H1 (cell line): ENCODE results near the gene EXOSC5. TPM values are rescaled to one million over a fixed set of nuclear protein-coding genes. Genes with fewer than 3 reads are reported as not detected.

Experiments
- CTCF ChIA-PET: fragments of 300-600 bp; sonication (Branson Sonifier 250); formaldehyde crosslinking; loops from one replicate; lab custom pipeline; 2021; ENCODE audit not compliant: partially characterized antibody; lab: Charles Lee
- POLR2A ChIA-PET: fragments of 300-600 bp; sonication (Branson Sonifier 250); formaldehyde crosslinking; loops from one replicate; lab custom pipeline; 2021; ENCODE audit warnings: inconsistent platforms; ENCODE audit not compliant: partially characterized antibody; lab: Charles Lee
- DNase-seq, 2 experiments: peaks; one replicate each; pipeline versions ENCODE4 v3.0.0 to v3.0.0-alpha.2; 2010 to 2022; ENCODE audit warnings: low spot score in 2 of 2, low read depth in 1 of 2, mixed read lengths in 1 of 2
- FAIRE-seq: peaks from 2 replicates; lab custom pipeline; 2011; peaks lifted over from hg19 to GRCh38; lab: Jason Lieb, UNC
- H2AFZ ChIP-seq: 2 replicates; pipeline ENCODE4 v1.8.1; 2012; ENCODE audit warnings: low read length, inconsistent platforms
- H2AK5ac ChIP-seq: 2 replicates; pipeline ENCODE4 v1.6.1; 2013; ENCODE audit warnings: low read depth, low read length
- H2BK120ac ChIP-seq: replicated peaks from 2 replicates; pipeline ENCODE3; 2013; ENCODE audit warnings: low read depth, low read length, inconsistent platforms
- H2BK12ac ChIP-seq: 2 replicates; pipeline ENCODE4 v1.6.1; 2013; ENCODE audit warnings: low read depth, low read length
- H2BK15ac ChIP-seq: 2 replicates; pipeline ENCODE4 v1.6.1; 2013; ENCODE audit warnings: low read length
- H2BK20ac ChIP-seq: 2 replicates; pipeline ENCODE4 v1.6.1; 2013; ENCODE audit warnings: low read length
- H2BK5ac ChIP-seq: 2 replicates; pipeline ENCODE4 v1.6.1; 2013; ENCODE audit warnings: low read depth, low read length
- H3K14ac ChIP-seq: 2 replicates; pipeline ENCODE4 v1.6.1; 2013; ENCODE audit warnings: inconsistent platforms; ENCODE audit not compliant: insufficient read length
- H3K18ac ChIP-seq: 2 replicates; pipeline ENCODE4 v1.6.1; 2013; ENCODE audit warnings: low read length; ENCODE audit errors: extremely low read depth
- H3K23ac ChIP-seq: 2 replicates; pipeline ENCODE4 v1.6.1; 2013; ENCODE audit warnings: inconsistent platforms; ENCODE audit not compliant: insufficient read length
- H3K23me2 ChIP-seq: 2 replicates; pipeline ENCODE4 v1.6.1; 2013; ENCODE audit warnings: low read depth, low read length
- H3K27ac ChIP-seq: 2 replicates; pipeline ENCODE4 v1.6.1; 2011; ENCODE audit warnings: low read depth, low read length, inconsistent platforms
- H3K27me3 ChIP-seq, 4 experiments: replicated peaks in 1 of 4; 1 replicate in 1 of 4; 2 replicates in 3 of 4; pipeline versions ENCODE4 v1.6.1 to v1.8.1; 2011 to 2013; ENCODE audit warnings: low read length in 3 of 4, mild to moderate bottlenecking in 3 of 4, inconsistent platforms in 2 of 4, mixed read lengths in 2 of 4, moderate library complexity in 1 of 4; ENCODE audit not compliant: control insufficient read depth in 3 of 4, insufficient read depth in 3 of 4; ENCODE audit errors: extremely low read depth in 1 of 4
- H3K36me3 ChIP-seq, 4 experiments: 2 replicates each; pipeline versions ENCODE4 v1.6.1 to v1.8.1; 2011 to 2013; ENCODE audit warnings: mild to moderate bottlenecking in 4 of 4, low read length in 3 of 4, moderate library complexity in 2 of 4, control low read depth in 1 of 4, inconsistent platforms in 1 of 4; ENCODE audit not compliant: insufficient read depth in 4 of 4, control insufficient read depth in 2 of 4
- H3K4ac ChIP-seq: replicated peaks from 2 replicates; pipeline ENCODE3; 2013; ENCODE audit warnings: low read length, low read depth, mixed read lengths, inconsistent platforms; ENCODE audit not compliant: insufficient read length
- H3K4me1 ChIP-seq, 4 experiments: replicated peaks in 1 of 4; 1 replicate in 1 of 4; 2 replicates in 3 of 4; pipeline versions ENCODE4 v1.6.1 to v1.8.1; 2011 to 2013; ENCODE audit warnings: low read length in 3 of 4, inconsistent platforms in 2 of 4, mixed read lengths in 1 of 4; ENCODE audit not compliant: insufficient read depth in 4 of 4, control insufficient read depth in 3 of 4
- H3K4me2 ChIP-seq, 2 experiments: 2 replicates each; pipeline versions ENCODE4 v1.6.1 to v1.8.1; 2011 to 2013; ENCODE audit warnings: low read depth in 2 of 2, low read length in 2 of 2, control low read depth in 1 of 2, inconsistent platforms in 1 of 2, mild to moderate bottlenecking in 1 of 2; ENCODE audit not compliant: insufficient read depth in 1 of 2
- H3K4me3 ChIP-seq, 4 experiments: fragments of 200-600, 300-600 bp in 1 of 4; sonication (generic), shearing (Covaris generic), sonication (Bioruptor Twin) in 1 of 4; 2 replicates each; pipeline versions ENCODE4 v1.5.1 to v1.8.1; 2011 to 2016; ENCODE audit warnings: low read length in 4 of 4, low read depth in 3 of 4, control low read depth in 2 of 4, inconsistent platforms in 2 of 4, mild to moderate bottlenecking in 2 of 4, mixed read lengths in 1 of 4, moderate library complexity in 1 of 4; ENCODE audit not compliant: insufficient read depth in 2 of 4; ENCODE audit errors: extremely low read depth in 1 of 4
- H3K56ac ChIP-seq: replicated peaks from 2 replicates; pipeline ENCODE3; 2013; ENCODE audit warnings: low read depth, mild to moderate bottlenecking, mixed read lengths, low read length, inconsistent platforms; ENCODE audit not compliant: insufficient read length
- H3K79me1 ChIP-seq: 2 replicates; pipeline ENCODE4 v1.6.1; 2013; ENCODE audit warnings: low read depth, low read length, control low read depth
- H3K79me2 ChIP-seq, 2 experiments: 2 replicates each; pipeline versions ENCODE4 v1.6.1 to v1.8.1; 2012 to 2013; ENCODE audit warnings: low read length in 2 of 2, mild to moderate bottlenecking in 2 of 2, inconsistent platforms in 1 of 2; ENCODE audit not compliant: insufficient read depth in 2 of 2, control insufficient read depth in 1 of 2
- H3K9ac ChIP-seq, 4 experiments: replicated peaks in 1 of 4; 1 replicate in 1 of 4; 2 replicates in 3 of 4; pipeline versions ENCODE4 v1.6.1 to v1.8.1; 2011 to 2013; ENCODE audit warnings: low read depth in 3 of 4, low read length in 3 of 4, control low read depth in 2 of 4, mild to moderate bottlenecking in 2 of 4, moderate library complexity in 2 of 4, inconsistent platforms in 1 of 4; ENCODE audit errors: extremely low read depth in 1 of 4
- H3K9me3 ChIP-seq, 2 experiments: 2 replicates each; pipeline versions ENCODE4 v1.6.1 to v1.8.1; 2012 to 2013; ENCODE audit warnings: mild to moderate bottlenecking in 2 of 2, moderate library complexity in 2 of 2, control low read depth in 1 of 2, inconsistent platforms in 1 of 2, low read depth in 1 of 2, low read length in 1 of 2, mixed read lengths in 1 of 2; ENCODE audit not compliant: insufficient read depth in 2 of 2
- H4K20me1 ChIP-seq, 2 experiments: replicated peaks in 1 of 2; 2 replicates each; pipeline versions ENCODE3 to v1.8.1; 2011 to 2013; ENCODE audit warnings: inconsistent platforms in 2 of 2, low read length in 2 of 2, mild to moderate bottlenecking in 1 of 2; ENCODE audit not compliant: insufficient read depth in 2 of 2, control insufficient read depth in 1 of 2
- H4K5ac ChIP-seq: 2 replicates; pipeline ENCODE4 v1.6.1; 2013; ENCODE audit warnings: low read length, low read depth, mixed read lengths, inconsistent platforms; ENCODE audit not compliant: insufficient read length
- H4K8ac ChIP-seq: 2 replicates; pipeline ENCODE4 v1.8.0; 2013; ENCODE audit warnings: mild to moderate bottlenecking, moderate library complexity, low read length, inconsistent platforms; ENCODE audit not compliant: insufficient read depth; ENCODE audit errors: extremely low read depth
- H4K91ac ChIP-seq: replicated peaks from 2 replicates; pipeline ENCODE3; 2013; ENCODE audit warnings: low read length, mixed read lengths, inconsistent platforms; ENCODE audit not compliant: insufficient read length
- ASH2L ChIP-seq: fragments of 200-600, 300-600 bp; sonication (generic); IDR thresholded peaks from one replicate; pipeline ENCODE4 v1.7.1; 2017; ENCODE audit warnings: low read length
- ATF3 ChIP-seq: IDR thresholded peaks from 2 replicates; pipeline ENCODE4 v1.6.1; 2011; ENCODE audit warnings: low read depth, mild to moderate bottlenecking, low read length; ENCODE audit not compliant: insufficient read depth
- BRCA1 ChIP-seq: IDR thresholded peaks from 2 replicates; pipeline ENCODE4 v1.6.1; 2012; ENCODE audit warnings: low read depth, low read length, improper control_type of control experiment
- CEBPB ChIP-seq: IDR thresholded peaks from 2 replicates; pipeline ENCODE4 v1.6.1; 2012; ENCODE audit warnings: low read depth, low read length
- GTF2F1 ChIP-seq: IDR thresholded peaks from 2 replicates; pipeline ENCODE4 v1.6.1; 2012; ENCODE audit warnings: low read depth, low read length, improper control_type of control experiment, borderline replicate concordance
- JUND ChIP-seq: IDR thresholded peaks from 2 replicates; pipeline ENCODE4 v1.6.1; 2011; ENCODE audit warnings: mild to moderate bottlenecking, improper control_type of control experiment, low read length
- NANOG ChIP-seq: IDR thresholded peaks from 2 replicates; pipeline ENCODE4 v1.6.1; 2011; ENCODE audit warnings: low read length, low read depth, mild to moderate bottlenecking, inconsistent platforms; ENCODE audit not compliant: insufficient read depth, poor library complexity, severe bottlenecking
- POLR2AphosphoS5 ChIP-seq: IDR thresholded peaks from 2 replicates; pipeline ENCODE4 v1.6.1; 2011; ENCODE audit warnings: low read depth, low read length
- RXRA ChIP-seq: IDR thresholded peaks from 2 replicates; pipeline ENCODE4 v1.6.1; 2011; ENCODE audit warnings: low read depth, mild to moderate bottlenecking, low read length, moderate library complexity; ENCODE audit not compliant: insufficient read depth
- SP2 ChIP-seq: IDR thresholded peaks from 2 replicates; pipeline ENCODE4 v1.6.1; 2012; ENCODE audit warnings: mild to moderate bottlenecking, low read length, inconsistent platforms
- SUZ12 ChIP-seq: fragments of 200-600 bp; sonication (generic); IDR thresholded peaks from 2 replicates; pipeline ENCODE4 v1.6.1; 2012; ENCODE audit warnings: mild to moderate bottlenecking, inconsistent platforms, low read length, moderate library complexity, mixed read lengths
- YY1 ChIP-seq: IDR thresholded peaks from 2 replicates; pipeline ENCODE4 v1.6.1; 2011; ENCODE audit warnings: low read depth, mild to moderate bottlenecking, low read length
- ZNF274 ChIP-seq: IDR thresholded peaks from 2 replicates; pipeline ENCODE4 v1.7.0; 2012; ENCODE audit warnings: low read length, borderline replicate concordance; ENCODE audit errors: extremely low read depth
- WGBS, 2 experiments: shearing (Covaris generic) in 1 of 2; methylation state at CpG; one replicate each; pipeline versions ENCODE4 v1.1.6 to v1.1.7; 2013 to 2015; ENCODE audit warnings: low lambda C conversion rate in 2 of 2, mixed read lengths in 2 of 2, inconsistent platforms in 1 of 2, low coverage in 1 of 2, missing lambda C conversion rate in 1 of 2; ENCODE audit not compliant: insufficient replicate concordance in 2 of 2, insufficient coverage in 1 of 2, insufficient read length in 1 of 2; ENCODE audit errors: extremely low coverage in 1 of 2, missing lambda C conversion rate in 1 of 2; 5-methylcytosine and 5-hydroxymethylcytosine counted together
- polyA plus RNA-seq, 7 experiments: library from polyadenylated mRNA; depleted of rRNA in 3 of 7; stranded (reverse) in 5 of 7; unstranded in 2 of 7; fragments of >200 nt in 5 of 7; fragments of 200-250 nt in 2 of 7; gene quantifications; 1 replicate in 5 of 7; 2 replicates in 1 of 7; 4 replicates in 1 of 7; pipeline versions ENCODE4 v1.2.1 to v1.2.3, GENCODE V29; 2011 to 2013; ENCODE audit warnings: missing spikeins in 2 of 7, mixed read lengths in 2 of 7
- total RNA-seq: library from RNA; stranded (reverse); fragmentation: NEBNext Ultra II Directional; extraction: Animal tissue kit (Norgen Biotek cat#: 25700); gene quantifications from 2 replicates; pipeline ENCODE4 v1.2.1, GENCODE V29; 2021

The EXOSC5 gene
- total and polyA plus RNA-seq, 2 of the 8 experiments (the other 6 are each of a cell fraction or from before 2014, with no cell fraction given) = 56.2 to 92.8 TPM

GRCh38 chr19:41399091-41399490 lies 1.9 kb upstream of the EXOSC5 start:
- Histone ChIP-seq H3K79me2 (peaks cover 0 to 33% of the 10 kb centered on the region in 2 experiments; a peak in 2 of 4 replicates), H3K4me2 (peak overlapping the region; percentile 77 to 90; a peak in 2 of 4 replicates), H4K91ac (no peak overlapping the region), H2BK20ac (no peak overlapping the region), H3K9ac (0 out of 7 replicates have a peak overlapping the region, but pooled peaks of 1 of the 4 experiments have one; percentile 40), H3K18ac (no peak overlapping the region), H3K9me3 (no peaks in the 10 kb centered on the region), H4K8ac (no peak overlapping the region), H2AFZ (no peak overlapping the region), H2BK5ac (no peak overlapping the region), H3K27ac (no peak overlapping the region), H3K56ac (no peak overlapping the region), H3K4me3 (peak overlapping the region in 2 of 4 experiments; percentile 98 to 99; a peak in 2 of 8 replicates), H3K79me1 (peaks cover 10% of the 10 kb centered on the region; the same call in 1 of the 2 replicates), H3K27me3 (no peaks in the 10 kb centered on the region), H3K23me2 (peaks cover 4% of the 10 kb centered on the region), H2BK15ac (no peak overlapping the region), H4K20me1 (peaks cover 0 to 1% of the 10 kb centered on the region in 2 experiments), H3K14ac (no peak overlapping the region), H4K5ac (no peak overlapping the region), H3K23ac (no peak overlapping the region), H2BK12ac (no peak overlapping the region), H3K36me3 (no peaks in the 10 kb centered on the region), H2BK120ac (no peak overlapping the region), H3K4me1 (peaks cover 0 to 5% (median 0%) of the 10 kb centered on the region in 4 experiments; a peak in 5 of 7 replicates), H3K4ac (no peak overlapping the region), H2AK5ac (no peak overlapping the region)
- WGBS, 2 experiments = 89% methylated on average over 3 of the region's 3 CpGs; no CpG with 5 or more reads in 1 of the 2 experiments
- DNase-seq = no peak
- ChIA-PET POLR2A (interaction anchor here (1.5 to 2.0 kb wide), 3 partner anchors 9 to 40 kb away, joined by 7 to 10 read pairs (median 9); partner anchors contain the start of genes B3GNT8 and DMAC2), CTCF (interaction anchor here (0.8 to 1.2 kb wide), 2 partner anchors 9 to 46 kb away, joined by 3 read pairs; no protein-coding TSS in a partner anchor)
- FAIRE-seq = no peak
- no peak for TF ChIP-seq ATF3
- TF ChIP-seq NANOG = no peak
- TF ChIP-seq BRCA1 = no peak
- no peak for TF ChIP-seq SP2
- TF ChIP-seq GTF2F1 = no peak
- no peak for TF ChIP-seq ASH2L
- no peak for TF ChIP-seq YY1
- TF ChIP-seq POLR2AphosphoS5 = no peak
- TF ChIP-seq SUZ12 = no peak
- no peak for TF ChIP-seq RXRA
- no peak for TF ChIP-seq JUND
- no peak for TF ChIP-seq ZNF274
- TF ChIP-seq CEBPB = no peak
